Mammary microvascular endothelial cell (primary cell): Measurements from ENCODE around the gene METAP2. TPM values are rescaled to one million over a fixed set of nuclear protein-coding genes. Genes with fewer than 3 reads are reported as not detected.

Experiments used
- total RNA-seq: library from RNA; depleted of rRNA; stranded (reverse); fragments of >200 nt; gene quantifications from 2 replicates; pipeline ENCODE4 v1.2.3, GENCODE V29; 2015

METAP2 gene
- 68.3 and 80.3 TPM in 2 replicates for total RNA-seq

DNA sequence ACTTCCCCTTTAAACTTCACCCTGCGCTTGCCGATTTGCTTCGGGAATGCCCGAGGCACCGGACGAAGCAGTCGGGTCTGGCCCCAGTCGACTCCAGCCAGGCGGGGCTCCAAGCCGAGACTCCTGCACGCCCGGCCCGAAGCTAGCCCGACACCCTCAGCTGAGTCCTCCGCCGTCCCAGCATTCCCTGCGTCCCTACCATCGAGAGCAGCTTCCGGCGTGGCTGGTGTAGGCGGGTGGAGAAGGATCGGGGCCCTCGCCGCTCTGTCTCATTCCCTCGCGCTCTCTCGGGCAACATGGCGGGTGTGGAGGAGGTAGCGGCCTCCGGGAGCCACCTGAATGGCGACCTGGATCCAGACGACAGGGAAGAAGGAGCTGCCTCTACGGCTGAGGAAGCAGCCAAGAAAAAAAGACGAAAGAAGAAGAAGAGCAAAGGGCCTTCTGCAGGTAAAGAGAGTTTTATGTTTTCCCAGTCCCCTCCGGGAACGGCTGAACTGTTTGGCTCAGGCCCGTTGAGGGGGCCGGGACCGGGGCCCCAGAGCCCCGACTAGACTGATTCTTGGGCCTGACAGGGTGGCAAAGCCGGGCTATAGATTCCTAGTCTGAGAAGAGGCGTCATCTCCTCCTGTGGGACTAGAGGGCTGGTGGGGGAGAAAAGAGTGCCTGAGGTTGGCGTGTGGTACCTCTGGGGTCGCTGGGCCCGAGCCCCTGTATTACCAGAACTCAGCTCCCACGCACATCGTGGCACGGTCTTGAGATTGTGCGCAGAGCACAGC, at the start of gene METAP2:
Gene METAP2 (plus strand): TSS at position 269 of the 776 bp plus-strand sequence. CDS start 28 bp downstream, at position 297.

DNA sequence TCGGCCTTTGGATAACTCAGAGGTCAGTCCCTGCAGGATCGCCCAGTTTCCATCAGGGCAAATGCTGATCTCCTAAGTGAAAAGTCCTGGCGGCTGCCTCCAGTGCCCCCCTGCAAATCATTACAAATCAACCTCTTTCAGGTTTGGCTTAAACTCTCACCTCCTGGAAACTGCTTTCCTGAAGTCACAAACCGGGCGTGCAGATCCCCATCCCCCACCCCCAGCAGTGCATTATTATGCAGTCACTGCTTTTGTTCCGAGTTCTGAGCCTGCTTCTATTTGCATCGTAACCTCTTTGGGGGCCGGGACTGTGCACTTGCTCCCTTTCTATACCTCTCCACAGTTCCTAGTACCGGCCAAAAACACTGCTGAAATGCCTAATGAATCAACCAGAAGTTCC, 77.4 kb downstream of the METAP2 start, which contains the start of gene USP44:
Gene USP44 (minus strand): TSS at position 172 of the 400 bp plus-strand sequence. CDS start 17,220 bp downstream, outside the sequence.

Other genes starting within 250 kb of the METAP2 start
- 0.44 and 0.60 TPM in 2 replicates for gene USP44, start 77.3 kb downstream of the METAP2 start, total RNA-seq